ENCODE data around the gene RIPK1.
"Not testable (repeated sequence)": the region's sequence is repeated elsewhere in the genome, so short reads cannot be mapped to it uniquely, and the experiment has no call there.

RIPK1 gene

GRCh38 chr6:3068329-3069214, at the start of gene RIPK1:
Gene RIPK1, plus strand, starts transcription at chr6:3068494. Its CDS starts 8,330 bp downstream, at chr6:3076824.
- DNase-seq (ENCODE audit: low spot score) = peak; percentile 91

- DNase-seq (ENCODE audit: low spot score) = no peak
Observed at GRCh38 chr6:3019065-3019464, 49.2 kb upstream of the RIPK1 start.

GRCh38 chr6:3019749-3020320, 48.5 kb upstream of the RIPK1 start:
- no peak for DNase-seq (ENCODE audit: low spot score)

DNA sequence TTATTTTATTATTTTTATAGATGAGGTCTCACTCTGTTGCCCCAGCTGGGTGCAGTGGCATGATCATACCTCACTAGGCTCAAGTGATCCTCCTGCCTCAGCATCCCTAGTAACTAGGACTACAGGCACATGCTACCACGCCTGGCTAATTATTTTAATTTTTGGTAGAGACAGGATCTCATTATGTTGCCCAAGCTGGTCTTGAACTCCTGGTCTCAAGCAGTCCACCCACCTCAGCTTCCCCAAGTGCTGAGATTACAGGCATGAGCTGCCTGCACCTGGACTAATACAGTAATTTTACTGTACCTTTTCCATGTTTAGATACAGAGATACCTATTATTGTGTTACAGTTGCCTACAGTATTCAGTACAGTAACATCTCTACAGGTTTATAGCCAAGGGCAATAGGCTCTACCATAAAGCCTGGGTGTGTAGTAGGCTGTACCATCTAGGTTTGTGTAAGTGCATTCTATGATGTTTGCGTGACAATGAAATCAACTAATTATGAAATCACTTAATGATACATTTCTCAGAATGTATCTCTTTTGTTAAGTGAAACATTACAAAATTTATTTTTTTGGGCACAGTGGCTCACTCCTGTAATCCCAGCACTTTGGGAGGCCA, 47.2 kb upstream of the RIPK1 start:
- DNase-seq (ENCODE audit: low spot score) = not testable (repeated sequence)

- no peak for DNase-seq (ENCODE audit: low spot score)
Observed at GRCh38 chr6:3022765-3023662, 45.3 kb upstream of the RIPK1 start.

DNA sequence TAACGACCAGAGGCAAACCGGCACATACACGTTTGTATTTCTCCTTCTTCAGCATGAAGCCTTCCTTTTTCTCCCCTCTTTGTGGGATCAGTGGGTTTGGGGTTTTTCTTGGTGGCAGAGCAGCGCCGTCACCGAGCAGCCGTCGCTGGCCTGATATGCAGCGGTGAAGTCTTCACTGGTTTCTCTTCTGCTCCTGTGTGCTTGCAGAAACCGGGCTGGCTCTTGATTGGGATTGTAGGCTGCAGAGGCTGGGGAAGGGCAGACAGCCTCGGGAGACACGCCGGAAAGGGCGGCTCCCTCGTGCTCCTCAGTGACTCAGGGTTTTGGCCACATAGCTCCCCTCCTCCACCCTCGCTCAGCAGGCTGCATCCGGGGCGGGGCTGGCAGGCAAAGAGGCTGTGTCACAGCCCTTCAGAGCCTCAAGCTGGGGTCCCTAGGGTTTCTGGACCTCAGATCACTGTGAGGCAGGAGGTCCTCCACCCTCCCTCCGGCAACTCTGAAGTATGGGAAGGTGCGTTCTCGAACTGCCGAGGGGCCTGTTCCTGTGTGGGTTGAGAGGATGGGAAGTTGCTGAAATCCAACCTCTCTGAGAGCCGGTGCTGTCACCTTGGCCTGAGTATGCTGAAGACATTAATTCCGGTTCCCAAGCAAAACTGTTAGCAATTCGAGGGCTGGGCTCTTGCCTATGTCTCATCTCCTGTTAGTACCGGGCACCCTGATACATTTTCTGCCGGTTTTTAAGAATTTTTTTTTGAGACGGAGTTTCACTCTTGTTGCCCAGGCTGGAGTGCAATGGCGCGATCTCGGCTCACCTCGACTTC, 44.4 kb upstream of the RIPK1 start:
- DNase-seq (ENCODE audit: low spot score) = peak; percentile 31

DNA sequence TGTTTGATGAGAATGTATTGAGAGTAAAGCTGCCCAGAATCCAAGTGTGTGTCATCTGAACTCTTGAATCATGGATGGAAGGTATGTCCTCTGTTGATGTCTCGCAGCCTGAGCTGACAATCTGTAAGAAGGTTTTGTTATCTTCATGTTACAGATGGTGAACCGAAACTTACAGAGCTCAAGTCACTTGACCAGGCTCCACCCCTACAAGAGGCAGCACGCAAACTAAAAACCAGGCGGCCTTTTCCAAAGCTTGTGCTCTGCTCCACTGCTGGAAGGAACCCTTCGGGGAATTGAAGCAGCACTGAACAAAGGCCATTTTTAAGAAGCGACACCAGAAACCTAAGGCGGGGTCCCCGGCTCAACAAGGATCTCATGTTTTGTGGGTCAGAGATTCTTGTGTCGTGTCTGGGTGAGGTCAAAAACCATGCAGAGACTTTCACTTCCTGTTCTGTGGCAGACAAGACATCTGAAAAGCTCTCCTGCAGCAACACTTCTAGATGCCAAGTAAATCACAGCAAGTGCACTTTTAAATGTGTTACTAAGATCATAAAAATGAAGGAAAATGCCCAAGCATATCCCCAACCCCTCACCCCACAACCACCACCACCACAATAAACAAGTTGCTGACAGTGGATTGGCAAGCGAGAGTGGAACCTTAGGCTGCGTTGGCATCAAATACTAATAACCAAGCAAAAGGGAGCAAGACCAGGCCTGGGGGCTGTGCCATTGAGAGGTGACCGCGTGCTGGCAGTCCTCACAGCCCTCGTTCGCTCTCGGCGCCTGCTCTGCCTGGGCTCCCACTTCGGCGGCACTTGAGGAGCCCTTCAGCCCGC, 41.3 kb upstream of the RIPK1 start:
- no peak for DNase-seq (ENCODE audit: low spot score)

GRCh38 chr6:3028156-3028555, 40.1 kb upstream of the RIPK1 start:
- DNase-seq (ENCODE audit: low spot score) = not testable (repeated sequence)

DNA sequence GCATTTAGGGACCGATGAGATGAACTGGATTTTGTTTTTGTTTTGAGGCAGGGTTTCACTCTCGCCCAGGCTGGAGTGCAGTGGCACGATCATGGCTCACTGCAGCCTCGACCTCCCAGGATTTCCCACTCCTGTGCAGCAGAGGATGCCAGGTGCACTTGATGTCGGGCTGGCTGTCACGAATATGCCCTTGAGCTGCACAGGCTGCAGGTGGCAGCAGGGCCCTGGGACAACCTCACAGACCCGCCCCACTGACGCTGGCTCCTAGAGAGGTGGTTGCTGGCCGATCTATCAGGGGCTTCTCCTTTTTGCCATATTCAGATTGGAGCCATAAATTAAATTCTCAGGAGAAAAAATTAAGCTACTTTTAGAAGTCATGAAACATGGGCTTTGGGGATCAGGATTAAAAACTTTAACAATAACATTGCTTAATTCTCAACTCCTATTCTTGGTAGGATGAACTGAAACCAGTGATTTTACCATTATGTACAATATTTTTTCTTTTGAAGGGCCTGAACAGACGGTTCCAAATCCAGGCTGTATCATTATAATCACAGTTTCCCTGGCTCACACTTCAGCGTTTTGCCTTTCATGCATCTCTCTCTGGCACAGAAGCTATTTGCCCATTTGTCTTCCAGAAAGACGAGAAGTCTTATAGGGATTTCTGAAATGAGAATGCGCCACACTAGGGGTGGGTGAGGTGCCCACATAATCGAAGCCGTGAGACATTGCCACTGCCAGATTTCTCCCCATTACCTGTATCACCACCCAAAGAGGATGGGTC, 36.2 kb upstream of the RIPK1 start:
- DNase-seq (ENCODE audit: low spot score) = no peak

DNA sequence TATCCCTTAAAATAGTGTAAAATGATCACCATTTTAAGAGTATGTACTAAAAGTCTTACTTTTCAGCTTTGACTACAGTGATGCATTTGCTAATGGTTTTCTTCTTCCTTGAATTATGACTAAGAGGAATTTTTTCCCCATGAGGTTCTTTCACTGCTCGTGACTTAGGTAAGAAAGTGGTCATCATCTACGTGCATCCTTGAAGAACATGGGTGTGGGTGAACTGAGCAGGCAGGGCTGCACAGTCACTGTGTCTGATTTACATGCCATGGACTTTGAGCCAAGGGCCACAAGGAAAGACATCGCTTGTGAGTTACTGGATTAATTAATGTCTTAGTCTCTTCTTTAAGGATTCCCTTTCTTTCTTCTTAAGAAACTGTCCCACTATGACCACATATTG, 35.3 kb upstream of the RIPK1 start:
- DNase-seq (ENCODE audit: low spot score) = no peak

DNA sequence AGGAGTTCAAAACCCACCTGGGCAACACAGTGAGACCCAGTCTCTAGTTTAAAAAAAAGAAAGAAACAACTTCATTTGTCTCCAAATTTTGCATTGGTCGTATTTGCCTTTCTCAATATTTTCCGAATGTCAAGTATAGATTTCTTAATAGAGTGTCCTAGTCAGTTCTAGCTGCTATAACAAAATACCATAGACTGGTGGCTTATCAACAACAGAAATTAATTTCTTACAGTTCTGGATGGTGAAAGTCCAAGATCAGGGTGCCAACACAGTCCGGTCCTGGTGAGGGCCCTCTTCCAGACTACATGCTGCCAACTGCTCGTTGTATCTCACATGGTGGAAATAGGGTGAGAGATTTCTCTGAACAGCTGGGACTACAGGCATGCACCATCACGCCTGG, 34.6 kb upstream of the RIPK1 start:
- no peak for DNase-seq (ENCODE audit: low spot score)

DNA sequence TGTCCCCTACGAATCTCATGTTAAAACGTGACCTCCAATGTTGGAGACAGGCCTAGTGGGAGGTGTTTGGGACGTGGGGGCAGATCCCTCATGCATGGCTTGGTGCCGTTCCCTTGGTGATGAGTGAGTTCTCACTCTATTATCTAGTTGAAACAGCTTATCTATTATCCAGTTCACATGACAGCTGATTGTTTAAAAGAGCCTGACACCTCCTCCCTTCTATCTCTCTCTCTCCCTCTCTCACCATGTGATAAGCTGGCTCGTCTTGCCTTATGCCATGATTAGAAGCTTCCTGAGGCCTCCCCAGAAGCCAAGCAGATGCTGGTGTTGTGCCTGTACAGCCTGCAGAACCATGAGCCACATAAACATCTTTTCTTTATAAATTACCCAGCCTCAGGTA, 32.9 kb upstream of the RIPK1 start:
- no peak for DNase-seq (ENCODE audit: low spot score)

GRCh38 chr6:3036861-3037637, 31.2 kb upstream of the RIPK1 start:
- DNase-seq (ENCODE audit: low spot score) = no peak

DNA sequence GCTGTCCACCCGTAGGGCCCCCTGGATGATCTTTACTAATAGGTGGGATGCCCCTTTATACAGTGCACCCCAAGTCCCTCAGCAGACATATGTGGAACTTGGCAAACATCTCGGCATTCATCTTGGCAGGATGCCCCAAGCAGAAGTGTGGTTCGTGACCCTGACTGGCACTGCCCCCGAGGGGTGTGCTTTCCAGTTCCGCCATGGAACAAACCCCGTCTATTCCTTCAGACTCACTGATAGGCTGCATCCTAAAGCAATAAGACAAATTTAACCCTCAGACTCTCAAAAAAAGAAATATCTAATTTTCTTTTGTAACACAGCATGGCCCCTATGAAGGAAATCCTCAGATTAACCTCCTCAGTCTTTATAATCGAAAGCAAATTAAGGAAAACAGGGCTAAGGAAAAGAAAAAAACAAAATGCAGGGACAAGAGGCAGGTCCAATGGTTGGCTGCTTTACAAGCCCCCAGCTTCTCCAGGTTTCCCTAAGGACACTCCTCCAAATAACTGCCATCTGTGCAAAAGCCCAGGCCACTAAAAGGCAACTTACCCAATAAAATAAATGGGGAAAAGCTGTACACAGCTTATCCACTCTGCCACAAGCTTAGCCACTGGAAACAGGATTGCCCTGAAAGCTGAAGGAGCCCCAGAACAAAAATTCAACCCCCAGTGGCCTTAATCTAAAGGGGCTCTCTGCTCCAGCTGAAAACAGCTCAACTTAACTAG, 30.5 kb upstream of the RIPK1 start:
- DNase-seq (ENCODE audit: low spot score) = no peak

DNA sequence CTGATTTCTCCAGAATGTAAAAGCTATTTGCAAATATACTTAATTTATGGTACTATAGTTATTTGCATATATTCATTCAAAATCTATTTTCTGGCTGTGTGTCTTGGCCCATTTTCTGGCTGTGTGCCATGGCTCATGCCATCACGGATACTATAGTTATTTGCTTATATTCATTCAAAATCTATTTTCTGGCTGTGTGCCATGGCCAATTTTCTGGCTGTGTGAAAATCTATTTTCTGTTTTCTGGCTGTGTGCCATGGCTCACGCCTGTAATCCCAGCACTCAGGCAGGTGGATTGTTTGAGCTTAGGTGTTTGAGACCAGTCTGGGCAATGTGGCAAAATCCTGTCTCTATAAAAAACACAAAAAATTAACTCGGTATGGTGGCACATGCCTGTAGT, 28.9 kb upstream of the RIPK1 start:
- DNase-seq (ENCODE audit: low spot score) = no peak

- DNase-seq (ENCODE audit: low spot score) = no peak
Observed at GRCh38 chr6:3041147-3041546, 27.1 kb upstream of the RIPK1 start.

- DNase-seq (ENCODE audit: low spot score) = no peak
Observed at GRCh38 chr6:3041606-3042005, 26.7 kb upstream of the RIPK1 start.

GRCh38 chr6:3045369-3045768, 22.9 kb upstream of the RIPK1 start:
- no peak for DNase-seq (ENCODE audit: low spot score)

All from HuH-7 (cell line).